Naive thymus-derived CD8-positive, alpha-beta T cell (primary cell): ENCODE measurements around the gene PAK3. TPM values are rescaled to one million over a fixed set of nuclear protein-coding genes. Genes with fewer than 3 reads are reported as not detected.

Experiments used
- polyA plus RNA-seq, 3 donors: library from polyadenylated mRNA; unstranded; fragments of 300-500 nt; fragmentation: Illumina TruSeq; gene quantifications; one replicate each; pipeline ENCODE4 v1.2.3, GENCODE V29; 2021
- total RNA-seq, 8 experiments: library from RNA in 2 of 8; stranded (reverse) in 2 of 8; gene quantifications; one replicate each; pipeline ENCODE4 v1.2.3 and lab custom pipeline; 2021 to 2026

Gene PAK3
- total and polyA plus RNA-seq, 5 experiments from 2014 or later, result not detected

Other genes with a start within 250 kb of the PAK3 start
- gene CAPN6, start 174.3 kb downstream of the PAK3 start, total RNA-seq, result not detected
- gene CAPN6, start 174.3 kb downstream of the PAK3 start, polyA plus RNA-seq, result not detected